ENCODE results near the gene HS3ST5. TPM values are rescaled to one million over a fixed set of nuclear protein-coding genes. Genes with fewer than 3 reads are reported as not detected.

Gene HS3ST5
- total RNA-seq, 1 experiment from 2014 or later = 14.4 TPM

- Histone ChIP-seq H3K9ac (ENCODE audit: extremely low read depth, insufficient read length, low read length) (no peak overlapping the region), H4K91ac (ENCODE audit: insufficient read length, low read depth, low read length) (no peak overlapping the region), H2AFZ (ENCODE audit: low read length) (no peak overlapping the region), H2BK15ac (ENCODE audit: low read depth, low read length) (no peak overlapping the region), H2AK5ac (ENCODE audit: insufficient read length, low read length) (no peak overlapping the region), H2BK12ac (ENCODE audit: insufficient read length, low read depth, low read length) (no peak overlapping the region), H2BK5ac (ENCODE audit: insufficient read length, low read length) (no peak overlapping the region), H3K9me3 (ENCODE audit: control insufficient read depth, low read depth, low read length) (no peaks in the 10 kb centered on the region), H4K20me1 (ENCODE audit: control insufficient read depth, insufficient read depth, insufficient read length) (no peaks in the 10 kb centered on the region), H2BK20ac (ENCODE audit: low read depth, low read length, poor library complexity, severe bottlenecking) (no peak overlapping the region), H3K23me2 (ENCODE audit: insufficient read length, low read depth, low read length, poor library complexity, severe bottlenecking) (no peaks in the 10 kb centered on the region), H4K5ac (ENCODE audit: insufficient read length, low read depth, low read length) (no peak overlapping the region), H3K79me1 (ENCODE audit: insufficient read depth, low read depth, low read length, poor library complexity, severe bottlenecking) (no peaks in the 10 kb centered on the region), H3K27me3 (ENCODE audit: insufficient read depth, low read length) (no peaks in the 10 kb centered on the region), H4K8ac (replicated peaks; ENCODE audit: insufficient read length, low read depth, low read length) (no peak overlapping the region), H3K23ac (ENCODE audit: insufficient read length, low read depth, low read length) (no peak overlapping the region), H3K27ac (ENCODE audit: insufficient read length, low read depth, low read length) (no peak overlapping the region), H3K14ac (ENCODE audit: insufficient read depth, low read length) (no peak overlapping the region), H3K56ac (ENCODE audit: insufficient read length, low read depth, low read length) (no peak overlapping the region), H3K4me2 (ENCODE audit: insufficient read depth, insufficient read length, low read length) (no peak overlapping the region), H3K4me1 (ENCODE audit: insufficient read depth, low read length) (no peaks in the 10 kb centered on the region; the same call in 1 of the 2 replicates), H3K18ac (ENCODE audit: insufficient read length, low read depth, low read length) (no peak overlapping the region), H3K4ac (ENCODE audit: low read depth, low read length) (no peak overlapping the region), H3K79me2 (ENCODE audit: insufficient read depth, low read length) (no peaks in the 10 kb centered on the region), H3T11ph (ENCODE audit: low read length) (no peak overlapping the region), H2BK120ac (ENCODE audit: low read depth, low read length, poor library complexity, severe bottlenecking) (no peak overlapping the region)
- no peak overlapping the region for H3K27ac Mint-ChIP-seq
- peaks cover 9 to 31% (median 13%) of the 10 kb centered on the region in 3 experiments for H3K36me3 Mint-ChIP-seq (ENCODE audit: insufficient read depth in 1 of 3, low read depth in 3 of 3)
- no CpG with 5 or more reads among the region's 2 CpGs for WGBS (ENCODE audit: extremely low coverage, insufficient read length, low lambda C conversion rate)
- no peaks in the 10 kb centered on the region for H3K27me3 Mint-ChIP-seq (ENCODE audit: low read depth)
- TF ChIP-seq, protein P1, sequence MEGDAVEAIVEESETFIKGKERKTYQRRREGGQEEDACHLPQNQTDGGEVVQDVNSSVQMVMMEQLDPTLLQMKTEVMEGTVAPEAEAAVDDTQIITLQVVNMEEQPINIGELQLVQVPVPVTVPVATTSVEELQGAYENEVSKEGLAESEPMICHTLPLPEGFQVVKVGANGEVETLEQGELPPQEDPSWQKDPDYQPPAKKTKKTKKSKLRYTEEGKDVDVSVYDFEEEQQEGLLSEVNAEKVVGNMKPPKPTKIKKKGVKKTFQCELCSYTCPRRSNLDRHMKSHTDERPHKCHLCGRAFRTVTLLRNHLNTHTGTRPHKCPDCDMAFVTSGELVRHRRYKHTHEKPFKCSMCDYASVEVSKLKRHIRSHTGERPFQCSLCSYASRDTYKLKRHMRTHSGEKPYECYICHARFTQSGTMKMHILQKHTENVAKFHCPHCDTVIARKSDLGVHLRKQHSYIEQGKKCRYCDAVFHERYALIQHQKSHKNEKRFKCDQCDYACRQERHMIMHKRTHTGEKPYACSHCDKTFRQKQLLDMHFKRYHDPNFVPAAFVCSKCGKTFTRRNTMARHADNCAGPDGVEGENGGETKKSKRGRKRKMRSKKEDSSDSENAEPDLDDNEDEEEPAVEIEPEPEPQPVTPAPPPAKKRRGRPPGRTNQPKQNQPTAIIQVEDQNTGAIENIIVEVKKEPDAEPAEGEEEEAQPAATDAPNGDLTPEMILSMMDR (conservative IDR thresholded peaks at IDR 0.05) = no peak
- peaks cover 14 to 21% of the 10 kb centered on the region in 2 experiments for H3K4me1 Mint-ChIP-seq
- peaks cover 0 to 6% of the 10 kb centered on the region in 2 experiments; a peak in 1 of 5 replicates for H3K9me3 Mint-ChIP-seq
- H3K4me3 Mint-ChIP-seq = no peak overlapping the region
- DNase-seq = no peak
These were observed 257.6 kb downstream of the HS3ST5 start for GRCh38 chr6:114085211-114085610.
